Measurements from ENCODE around the gene LRRC4B.
"Not testable (repeated sequence)": the region's sequence is repeated elsewhere in the genome, so short reads cannot be mapped to it uniquely, and the experiment has no call there.

LRRC4B gene

DNA sequence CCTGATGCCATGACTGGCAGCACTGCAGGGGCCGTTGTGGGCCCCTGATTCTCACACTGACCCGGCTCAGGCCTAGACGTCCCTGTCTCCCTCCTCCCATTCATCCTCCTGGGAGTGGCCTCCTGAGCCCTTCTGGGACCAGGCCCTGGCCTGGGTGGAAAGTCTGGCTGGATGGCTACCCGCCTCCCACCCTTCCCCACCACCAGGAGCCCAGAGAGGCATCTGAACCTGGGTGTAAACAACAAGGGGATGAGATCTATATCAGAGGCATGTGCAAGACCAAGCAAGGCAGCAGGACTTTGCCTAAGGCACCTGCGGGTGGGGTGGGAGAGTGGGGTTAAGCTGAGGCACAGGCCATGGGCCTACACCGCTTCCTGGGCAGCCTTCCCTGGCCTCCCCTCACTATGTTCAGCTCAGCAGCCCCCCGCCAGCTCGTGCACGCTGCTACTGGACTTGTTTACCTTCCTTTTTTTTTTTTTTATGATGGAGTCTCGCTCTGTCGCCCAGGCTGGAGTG lies 32.5 kb downstream of the LRRC4B start:
- peaks cover 19% of the 10 kb centered on the region for H3K27me3 ChIP-seq
- TF ChIP-seq, protein P1, sequence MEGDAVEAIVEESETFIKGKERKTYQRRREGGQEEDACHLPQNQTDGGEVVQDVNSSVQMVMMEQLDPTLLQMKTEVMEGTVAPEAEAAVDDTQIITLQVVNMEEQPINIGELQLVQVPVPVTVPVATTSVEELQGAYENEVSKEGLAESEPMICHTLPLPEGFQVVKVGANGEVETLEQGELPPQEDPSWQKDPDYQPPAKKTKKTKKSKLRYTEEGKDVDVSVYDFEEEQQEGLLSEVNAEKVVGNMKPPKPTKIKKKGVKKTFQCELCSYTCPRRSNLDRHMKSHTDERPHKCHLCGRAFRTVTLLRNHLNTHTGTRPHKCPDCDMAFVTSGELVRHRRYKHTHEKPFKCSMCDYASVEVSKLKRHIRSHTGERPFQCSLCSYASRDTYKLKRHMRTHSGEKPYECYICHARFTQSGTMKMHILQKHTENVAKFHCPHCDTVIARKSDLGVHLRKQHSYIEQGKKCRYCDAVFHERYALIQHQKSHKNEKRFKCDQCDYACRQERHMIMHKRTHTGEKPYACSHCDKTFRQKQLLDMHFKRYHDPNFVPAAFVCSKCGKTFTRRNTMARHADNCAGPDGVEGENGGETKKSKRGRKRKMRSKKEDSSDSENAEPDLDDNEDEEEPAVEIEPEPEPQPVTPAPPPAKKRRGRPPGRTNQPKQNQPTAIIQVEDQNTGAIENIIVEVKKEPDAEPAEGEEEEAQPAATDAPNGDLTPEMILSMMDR (IDR thresholded peaks at IDR 0.05) = no peak

DNA sequence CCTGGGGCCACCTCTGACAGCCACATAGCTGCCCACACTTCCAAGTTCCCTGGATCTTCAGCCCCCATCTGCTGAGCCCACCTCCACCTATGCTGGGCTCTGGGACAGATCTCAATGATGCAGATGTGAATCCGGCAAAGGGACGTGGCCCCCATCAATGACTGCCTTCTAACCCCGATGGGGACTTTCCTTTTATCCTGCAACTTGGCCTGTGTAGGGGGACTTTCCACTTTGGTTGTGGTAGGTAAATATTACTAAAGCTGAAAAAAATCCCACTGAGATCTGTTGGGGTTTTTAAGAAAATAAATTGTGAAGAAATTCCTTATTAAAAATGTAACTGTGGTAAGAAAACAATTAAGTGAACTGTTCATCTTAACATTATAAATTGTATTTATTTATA lies 33.8 kb downstream of the LRRC4B start:
- Histone ChIP-seq H3K27ac (no peak overlapping the region), H3K27me3 (peaks cover 19% of the 10 kb centered on the region), H3K36me3 (no peaks in the 10 kb centered on the region), H3K9me3 (peaks cover 5% of the 10 kb centered on the region), H3K4me1 (ENCODE audit: control insufficient read depth in 1 of 2, insufficient read depth in 1 of 2, low read depth in 1 of 2, low read length in 1 of 2) (no peaks in the 10 kb centered on the region), H3K4me3 (ENCODE audit: low read depth in 1 of 2, low read length in 1 of 2) (no peak overlapping the region)
- TF ChIP-seq, protein P1 (IDR thresholded peaks at IDR 0.05) = no peak

More for the DNA sequence above, 32.5 kb downstream of the LRRC4B start:
- Histone ChIP-seq H3K4me1 (ENCODE audit: control insufficient read depth in 1 of 2, insufficient read depth in 1 of 2, low read depth in 1 of 2, low read length in 1 of 2) (no peaks in the 10 kb centered on the region), H3K27ac (no peak overlapping the region), H3K4me3 (ENCODE audit: low read depth in 1 of 2, low read length in 1 of 2) (no peak overlapping the region), H3K9me3 (peaks cover 5% of the 10 kb centered on the region), H3K36me3 (no peaks in the 10 kb centered on the region)

DNA sequence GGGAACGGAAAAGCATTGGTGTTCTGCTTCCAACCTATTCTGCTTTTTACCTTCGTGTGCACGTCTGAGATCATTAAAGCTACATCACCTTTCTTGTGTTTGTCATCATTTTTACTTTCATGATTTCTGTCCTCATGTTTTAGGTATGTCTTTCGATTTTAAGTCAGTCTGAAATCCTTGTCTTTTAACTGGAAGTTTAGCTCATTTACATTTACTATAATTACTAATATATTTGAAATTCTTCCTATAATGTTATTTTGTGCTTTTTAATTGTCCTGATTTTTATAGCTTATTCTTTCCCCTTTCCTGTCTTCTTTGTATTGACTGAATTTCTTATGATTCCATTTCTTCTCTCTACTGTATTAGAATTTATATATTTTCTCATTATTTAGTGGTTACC lies 35.3 kb downstream of the LRRC4B start:
- Histone ChIP-seq H3K4me3 (ENCODE audit: low read depth in 1 of 2, low read length in 1 of 2) (no peak overlapping the region), H3K9me3 (peaks cover 5% of the 10 kb centered on the region), H3K4me1 (ENCODE audit: control insufficient read depth in 1 of 2, insufficient read depth in 1 of 2, low read depth in 1 of 2, low read length in 1 of 2) (no peaks in the 10 kb centered on the region), H3K27ac (no peak overlapping the region), H3K36me3 (no peaks in the 10 kb centered on the region), H3K27me3 (peaks cover 19% of the 10 kb centered on the region)
- TF ChIP-seq, protein P1 (IDR thresholded peaks at IDR 0.05) = no peak

DNA sequence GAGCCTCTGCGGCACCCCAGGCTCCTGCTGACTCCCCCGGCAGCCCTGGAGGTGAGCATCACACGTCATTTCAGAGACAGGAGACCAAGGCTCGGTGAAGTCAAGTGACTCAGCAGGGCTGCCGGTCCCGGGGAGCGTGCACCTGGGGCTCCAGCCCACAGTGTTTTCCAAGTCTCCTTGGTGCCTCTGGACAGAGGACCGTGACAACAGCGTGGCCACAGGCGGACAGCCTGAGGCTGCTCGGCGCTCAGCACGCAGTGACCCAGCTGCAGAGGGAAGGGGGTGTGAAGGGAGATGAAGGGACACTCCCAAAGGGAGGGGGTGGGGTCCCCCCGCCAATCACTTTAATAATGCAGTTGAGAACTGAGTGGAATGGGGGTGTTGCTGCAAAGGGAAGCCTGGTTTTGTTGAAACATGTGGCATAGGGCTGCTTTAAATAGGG lies 37.0 kb downstream of the LRRC4B start:
- Histone ChIP-seq H3K4me3 (ENCODE audit: low read depth in 1 of 2, low read length in 1 of 2) (no peak overlapping the region), H3K9me3 (peaks cover 5% of the 10 kb centered on the region), H3K27ac (no peak overlapping the region), H3K4me1 (ENCODE audit: control insufficient read depth in 1 of 2, insufficient read depth in 1 of 2, low read depth in 1 of 2, low read length in 1 of 2) (no peaks in the 10 kb centered on the region), H3K27me3 (peaks cover 19% of the 10 kb centered on the region), H3K36me3 (no peaks in the 10 kb centered on the region)
- TF ChIP-seq, protein P1 (IDR thresholded peaks at IDR 0.05) = no peak

DNA sequence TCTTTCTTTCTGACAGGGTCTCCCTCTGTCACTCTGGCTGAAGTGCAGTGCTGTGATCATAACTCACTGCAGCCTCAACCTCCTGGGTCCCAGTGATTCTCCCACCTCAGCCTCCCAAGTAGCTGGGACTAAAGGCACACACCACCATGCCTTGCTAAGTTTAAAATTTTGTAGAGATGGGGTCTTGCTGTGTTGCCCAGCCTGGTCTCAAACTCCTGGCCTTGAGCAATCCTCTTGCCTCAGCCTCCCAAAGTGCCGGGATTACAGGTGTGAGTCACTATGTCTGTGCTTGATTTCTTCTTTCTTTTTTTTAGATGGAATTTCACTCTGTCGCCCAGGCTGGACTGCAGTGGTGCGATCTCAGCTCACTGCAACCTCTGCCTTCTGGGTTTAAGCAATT lies 40.2 kb downstream of the LRRC4B start:
- H3K4me3 ChIP-seq (ENCODE audit: low read depth in 1 of 2, low read length in 1 of 2); H3K9me3 ChIP-seq; H3K36me3 ChIP-seq; H3K4me1 ChIP-seq (ENCODE audit: control insufficient read depth in 1 of 2, insufficient read depth in 1 of 2, low read depth in 1 of 2, low read length in 1 of 2); H3K27ac ChIP-seq: not testable (repeated sequence)
- peaks cover 10% of the 10 kb centered on the region for H3K27me3 ChIP-seq

DNA sequence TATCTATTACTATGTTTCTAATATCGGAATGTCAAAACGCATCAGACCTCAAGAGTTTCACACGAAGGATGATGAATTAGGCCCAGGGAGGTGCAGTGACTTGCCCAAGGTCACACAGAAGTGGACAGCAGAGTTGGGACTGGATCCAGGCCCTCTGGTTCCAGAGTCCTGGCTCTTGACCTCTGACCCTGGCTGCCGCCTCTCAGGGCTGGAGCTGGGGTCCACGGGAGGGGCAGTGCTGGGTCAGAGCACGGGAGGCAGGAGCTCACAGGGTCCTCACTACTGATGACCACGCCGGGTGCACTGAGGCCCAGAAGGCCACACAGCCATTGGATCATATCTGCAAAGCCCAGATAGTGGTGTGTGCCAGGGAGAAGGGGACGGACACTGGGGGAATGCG lies 45.4 kb downstream of the LRRC4B start:
- TF ChIP-seq, protein P1 (IDR thresholded peaks at IDR 0.05) = no peak
- Histone ChIP-seq H3K4me3 (ENCODE audit: low read depth in 1 of 2, low read length in 1 of 2) (no peak overlapping the region), H3K27me3 (no peaks in the 10 kb centered on the region), H3K9me3 (no peaks in the 10 kb centered on the region), H3K27ac (no peak overlapping the region), H3K36me3 (no peaks in the 10 kb centered on the region), H3K4me1 (ENCODE audit: control insufficient read depth in 1 of 2, insufficient read depth in 1 of 2, low read depth in 1 of 2, low read length in 1 of 2) (no peaks in the 10 kb centered on the region)

Data from neutrophil (primary cell).